Activated effector memory CD4-positive, alpha-beta T cell treated with Interleukin-2 at 50 U/mL for 16 hours (primary cell): ENCODE data around the gene DNAJC5.
A peak's percentile ranks its signal among the peaks of the same experiment; 100 is the strongest.

Source experiments
- DNase-seq: peaks from one replicate; pipeline ENCODE4 v3.0.0-alpha.2; 2020

Gene DNAJC5

DNA sequence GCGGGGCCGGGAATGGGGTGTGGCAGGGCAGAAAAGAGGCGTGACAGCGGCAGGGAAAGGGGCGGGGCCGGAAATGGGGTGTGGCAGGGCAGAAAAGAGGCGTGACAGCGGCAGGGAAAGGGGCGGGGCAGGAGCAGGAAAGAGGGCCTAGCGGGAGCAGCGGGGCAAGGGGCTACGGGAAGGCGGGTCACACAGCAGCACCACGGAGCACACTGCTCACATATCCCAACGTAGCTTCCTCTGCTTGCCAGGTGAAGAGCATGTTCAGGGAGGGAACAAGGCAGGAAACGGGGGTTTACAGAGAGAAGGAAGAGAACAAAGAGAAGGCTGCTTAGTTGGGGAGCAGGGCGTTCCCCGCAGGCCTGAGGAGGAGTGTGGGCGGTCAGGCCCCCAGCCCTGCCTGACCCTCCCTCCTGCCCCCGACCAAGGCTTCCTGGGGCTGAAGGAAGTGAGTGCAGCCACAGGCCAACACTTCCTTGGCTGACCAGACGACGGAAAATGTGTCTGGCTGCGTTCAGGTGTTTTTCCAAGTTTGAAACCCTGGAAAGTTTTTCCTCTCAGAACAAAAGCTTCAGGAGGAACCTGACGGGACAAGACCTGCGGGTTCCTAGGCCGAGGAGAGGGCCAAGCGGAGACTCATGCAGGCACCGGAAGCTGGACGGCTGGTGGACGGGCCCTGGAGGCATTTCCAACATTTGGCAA lies 47.5 kb downstream of the DNAJC5 start:
- peak; percentile 39 for DNase-seq

DNA sequence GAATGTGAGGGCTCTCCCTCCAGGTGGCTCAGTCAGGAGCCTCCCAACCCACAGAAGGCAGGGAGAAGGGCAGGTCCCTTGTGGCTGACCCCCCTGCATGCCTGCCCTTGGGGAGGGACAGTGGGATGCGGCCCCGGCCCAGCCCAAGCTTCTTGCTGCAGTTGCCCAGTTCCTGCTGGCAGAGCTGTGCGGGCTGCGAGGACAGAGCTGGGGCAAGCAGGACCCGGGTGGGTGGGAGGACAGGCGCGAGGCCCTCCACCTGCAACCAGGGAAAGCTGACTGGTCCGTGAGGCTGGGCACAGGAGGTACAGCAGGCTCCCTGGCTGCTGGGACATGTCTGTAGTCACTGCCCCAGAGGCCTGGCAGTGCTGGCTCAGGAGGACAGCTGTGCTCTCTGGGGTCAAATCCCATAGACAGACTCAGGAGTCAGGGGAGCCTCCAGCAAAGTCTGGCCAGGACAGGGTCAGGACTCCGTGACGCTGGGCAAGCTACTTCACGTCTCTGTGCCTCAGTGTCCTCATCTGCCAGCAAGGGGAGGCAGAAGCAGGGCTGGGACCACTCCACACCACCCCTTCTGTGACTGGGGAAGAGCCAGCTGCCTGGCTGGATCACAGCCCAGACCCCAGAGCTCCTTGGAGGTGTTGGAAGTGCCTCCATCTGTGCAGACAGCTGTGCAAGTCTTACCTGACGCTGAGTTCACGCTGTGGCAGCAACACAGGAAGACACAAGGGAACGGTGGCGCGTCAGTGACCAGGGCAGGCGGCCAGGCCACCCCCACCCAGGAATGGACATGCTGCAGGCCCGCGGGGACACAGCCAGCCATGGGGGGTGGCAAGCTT lies 48.3 kb downstream of the DNAJC5 start:
- no peak for DNase-seq

DNA sequence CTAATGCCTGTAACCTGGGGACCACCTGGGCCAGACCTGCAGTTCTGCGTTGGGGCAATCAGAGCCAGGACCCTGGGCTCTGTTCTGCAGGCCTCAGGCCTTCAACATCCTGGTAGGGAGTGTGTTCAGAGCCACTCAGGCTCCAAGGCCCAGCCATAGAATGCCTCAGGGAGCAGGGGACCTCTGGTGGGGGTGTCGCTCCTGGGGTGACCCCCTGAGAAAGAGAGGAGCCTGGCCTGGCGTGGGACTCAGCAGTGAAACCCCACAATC lies 48.8 kb downstream of the DNAJC5 start:
- DNase-seq = no peak

DNA sequence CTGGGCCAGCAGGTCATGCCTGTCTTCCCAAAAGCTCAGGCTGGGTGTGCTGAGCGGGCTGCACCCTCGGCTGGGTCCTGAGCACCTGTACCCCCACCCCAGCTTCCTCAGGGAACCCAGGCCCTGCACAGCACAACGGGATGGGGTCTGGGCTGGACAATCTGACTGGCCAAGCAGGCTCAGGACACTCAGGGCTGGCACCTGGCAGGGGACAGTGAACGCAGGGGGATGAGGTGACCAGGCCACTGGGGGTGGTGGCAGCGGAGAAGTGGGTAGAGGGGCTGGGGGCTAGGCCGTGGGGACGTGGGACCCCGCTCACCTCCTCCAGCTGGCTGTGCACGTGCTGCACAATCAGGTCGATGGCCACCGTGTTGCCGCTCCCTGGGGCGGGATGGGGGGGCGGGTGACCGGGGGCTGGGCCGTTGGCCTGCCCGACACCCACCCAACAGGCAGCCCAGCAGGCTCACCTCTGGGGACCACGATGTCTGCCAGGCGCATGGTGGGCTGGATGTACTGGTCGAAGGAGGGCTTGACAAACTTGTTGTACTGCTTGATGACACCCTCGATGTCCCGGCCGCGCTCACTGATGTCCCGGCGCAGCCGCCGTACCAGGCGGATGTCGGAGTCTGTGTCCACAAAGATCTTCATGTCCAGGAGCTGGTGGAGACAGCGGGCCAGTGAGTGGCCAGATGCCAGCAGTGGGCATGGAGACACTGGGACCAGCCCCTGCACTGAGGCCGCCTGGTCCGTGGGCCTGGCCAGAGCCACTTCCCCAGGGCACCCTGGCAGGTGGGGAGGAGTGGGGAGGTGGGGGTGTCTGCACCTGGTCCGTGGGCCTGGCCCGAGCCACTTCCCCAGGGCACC lies 49.4 kb downstream of the DNAJC5 start:
- no peak for DNase-seq

DNA sequence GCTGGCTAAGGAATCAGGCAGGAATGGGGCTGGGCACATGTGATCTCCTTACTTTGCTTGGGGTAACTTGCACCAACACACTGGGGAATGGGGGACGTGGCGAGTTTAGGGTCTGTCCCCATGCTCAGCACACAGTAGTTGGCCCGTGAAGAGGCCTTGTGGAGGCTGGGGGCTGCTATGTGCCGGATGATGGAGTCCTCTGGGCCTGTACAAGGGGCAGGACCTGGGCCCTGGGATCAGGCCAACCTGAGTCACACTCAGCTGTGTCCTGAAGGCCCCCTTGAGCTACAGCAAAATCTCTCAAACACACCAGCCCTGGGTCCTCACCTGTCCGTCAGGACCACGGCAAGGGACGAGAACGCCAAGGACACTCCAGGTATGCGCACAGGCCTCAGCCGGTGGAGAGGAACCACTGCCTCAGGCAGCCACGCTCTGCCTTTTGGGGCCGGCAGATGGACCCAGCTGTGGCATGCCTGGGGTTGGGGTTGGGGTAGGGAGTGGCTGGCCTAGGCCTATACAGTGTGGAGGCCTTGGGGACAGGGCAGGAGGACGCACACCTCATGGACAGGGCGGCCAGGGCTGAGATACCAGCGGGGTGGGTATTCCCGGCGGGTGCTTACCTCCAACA lies 50.2 kb downstream of the DNAJC5 start:
- no peak for DNase-seq

DNA sequence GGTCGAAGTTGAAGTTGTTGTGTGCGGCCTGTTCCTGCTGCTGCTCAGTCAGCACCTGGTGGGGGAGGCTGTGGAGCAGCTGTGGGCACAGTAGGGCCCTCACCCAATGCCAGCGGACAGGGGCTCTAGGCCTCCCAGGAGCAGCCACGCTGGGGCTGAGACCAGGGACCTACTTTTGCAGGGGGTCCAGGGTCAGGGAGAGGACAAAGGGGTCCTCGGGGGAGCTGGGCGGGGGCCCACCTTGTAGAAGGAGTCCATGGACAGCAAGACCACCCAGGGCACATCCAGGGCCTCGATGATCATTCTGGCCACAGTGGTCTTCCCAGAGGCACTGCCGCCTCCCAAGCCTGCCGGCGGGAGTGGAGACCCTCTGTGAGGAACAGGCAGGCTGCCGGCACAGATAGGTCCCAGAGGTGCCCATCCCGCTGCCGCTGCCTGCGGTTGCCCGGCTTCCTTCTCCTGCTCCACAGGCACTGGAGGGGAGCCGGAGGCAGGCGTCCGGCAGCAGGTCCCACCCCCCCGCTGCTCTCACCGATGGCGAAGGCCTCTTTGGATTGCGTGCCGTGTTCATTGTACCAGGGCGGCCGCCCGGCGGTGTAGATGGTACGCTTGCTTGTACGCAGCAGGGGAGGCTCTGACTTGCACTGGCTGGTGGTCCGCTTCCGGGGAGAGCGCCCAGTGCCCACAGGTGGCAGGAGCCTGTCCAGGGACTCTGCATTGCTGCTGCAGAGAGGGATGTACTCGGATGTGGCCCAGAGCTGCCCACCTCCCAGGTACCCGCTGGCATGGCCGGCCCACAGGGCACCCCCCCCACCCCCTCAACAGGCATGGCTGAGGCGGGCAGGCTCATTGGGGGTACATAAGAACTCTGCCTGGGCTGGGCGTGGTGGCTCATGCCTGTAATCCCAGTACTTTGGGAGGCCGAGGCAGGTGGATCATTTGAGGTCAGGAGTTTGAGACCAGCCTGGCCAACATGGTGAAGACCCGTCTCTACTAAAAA lies 51.3 kb downstream of the DNAJC5 start:
- no peak for DNase-seq

DNA sequence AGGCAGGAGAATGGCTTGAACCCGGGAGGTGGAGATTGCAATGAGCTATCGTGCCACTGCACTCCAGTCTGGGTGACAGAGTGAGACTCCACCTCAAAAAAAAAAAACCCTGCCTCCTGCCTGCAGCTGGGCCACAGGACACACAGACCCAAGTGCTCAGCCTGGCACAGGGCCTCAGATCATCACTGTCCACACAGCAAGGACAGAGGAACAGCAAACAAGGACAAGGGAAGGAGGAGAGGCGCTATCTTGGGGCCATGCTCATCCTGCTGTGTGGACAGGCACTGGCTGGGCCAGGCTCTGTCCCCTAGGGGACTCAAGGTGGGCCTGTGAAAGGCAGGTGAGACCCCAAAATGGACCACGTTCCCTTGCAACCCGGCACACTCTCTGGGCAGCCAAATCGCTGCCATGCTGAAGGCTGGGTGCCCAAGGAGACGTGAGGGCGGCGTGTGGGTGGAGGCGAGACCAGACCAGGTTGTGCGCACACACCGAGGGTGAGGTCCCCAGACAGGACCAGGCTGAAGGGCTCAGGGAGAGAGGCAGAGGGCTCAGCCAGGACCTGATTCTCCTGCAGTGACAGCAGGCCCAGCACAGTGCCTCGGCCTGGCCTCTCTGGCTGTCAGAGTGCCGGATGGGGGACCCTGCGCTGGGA lies 52.2 kb downstream of the DNAJC5 start:
- DNase-seq = no peak

DNA sequence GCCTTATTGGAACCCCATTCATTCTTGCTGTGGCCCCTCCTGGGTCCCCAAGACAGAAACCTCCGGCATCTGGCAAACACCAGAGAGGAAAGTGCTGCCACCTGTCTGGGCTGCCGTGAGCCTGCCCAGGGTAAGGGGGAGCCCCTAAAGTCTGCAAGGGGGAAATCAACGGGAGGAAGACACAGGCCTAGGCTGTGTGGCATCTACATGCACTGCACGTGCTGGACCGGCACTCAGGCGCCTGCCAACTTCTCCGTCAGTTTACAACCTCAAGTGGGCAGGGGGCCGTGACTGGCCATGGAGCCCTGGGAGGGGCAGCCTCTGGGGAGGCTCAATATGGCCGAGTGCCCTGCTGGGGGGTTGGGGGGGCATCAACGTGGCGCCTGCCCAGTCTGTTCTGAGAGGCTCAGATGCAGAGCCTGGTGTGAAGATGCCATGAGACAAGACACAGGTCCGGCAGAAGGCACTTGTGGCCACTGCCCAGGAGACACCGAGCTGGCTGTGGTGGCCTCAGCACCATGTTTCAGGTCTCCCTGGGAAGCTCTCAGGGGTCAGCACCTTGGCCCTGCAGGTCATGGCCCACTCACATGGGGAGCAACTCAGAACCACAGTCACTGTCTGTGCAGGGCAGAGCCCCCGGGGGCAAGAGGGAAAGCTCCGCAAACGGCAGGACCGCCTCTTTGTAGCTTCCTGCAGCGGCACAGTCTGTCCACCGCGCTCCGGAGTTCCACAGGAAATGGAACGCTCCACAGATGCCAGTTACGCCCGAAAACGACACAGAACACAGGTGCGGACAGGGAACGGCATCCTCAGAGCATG lies 52.9 kb downstream of the DNAJC5 start:
- DNase-seq = no peak

DNA sequence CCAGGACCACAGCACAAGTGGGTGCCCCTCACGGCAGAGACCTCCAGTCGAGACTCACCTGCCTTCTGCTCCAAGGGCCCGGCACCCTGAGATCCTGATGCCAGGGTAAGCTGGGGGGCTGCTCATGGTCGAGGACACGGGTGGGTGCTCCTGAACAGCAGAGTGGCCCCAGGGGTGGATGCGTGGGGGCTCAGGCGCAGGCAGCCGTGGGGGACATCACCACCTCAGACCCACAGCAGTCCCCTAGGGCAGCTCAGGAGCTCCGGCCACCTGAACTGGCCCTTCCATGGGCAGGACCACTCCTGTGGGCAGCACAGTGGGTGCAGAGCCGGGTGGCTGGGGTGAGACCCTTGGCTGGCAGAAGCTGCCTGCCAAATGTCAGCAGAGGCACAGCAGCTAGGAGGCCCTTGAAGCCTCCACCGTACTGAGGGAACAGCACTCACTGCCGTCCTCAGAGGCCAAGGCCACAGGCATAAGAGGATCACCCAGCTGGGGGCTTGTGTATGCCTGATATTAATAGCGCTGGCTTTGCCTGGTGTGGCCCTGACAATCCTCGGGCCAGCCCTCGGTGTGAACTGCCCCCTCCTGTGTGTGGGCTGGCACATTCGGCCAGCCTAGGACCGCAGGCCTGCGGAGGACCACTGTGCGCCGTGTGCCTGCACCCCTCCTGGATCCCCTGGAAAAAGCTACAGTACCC lies 55.9 kb downstream of the DNAJC5 start:
- DNase-seq = no peak

DNA sequence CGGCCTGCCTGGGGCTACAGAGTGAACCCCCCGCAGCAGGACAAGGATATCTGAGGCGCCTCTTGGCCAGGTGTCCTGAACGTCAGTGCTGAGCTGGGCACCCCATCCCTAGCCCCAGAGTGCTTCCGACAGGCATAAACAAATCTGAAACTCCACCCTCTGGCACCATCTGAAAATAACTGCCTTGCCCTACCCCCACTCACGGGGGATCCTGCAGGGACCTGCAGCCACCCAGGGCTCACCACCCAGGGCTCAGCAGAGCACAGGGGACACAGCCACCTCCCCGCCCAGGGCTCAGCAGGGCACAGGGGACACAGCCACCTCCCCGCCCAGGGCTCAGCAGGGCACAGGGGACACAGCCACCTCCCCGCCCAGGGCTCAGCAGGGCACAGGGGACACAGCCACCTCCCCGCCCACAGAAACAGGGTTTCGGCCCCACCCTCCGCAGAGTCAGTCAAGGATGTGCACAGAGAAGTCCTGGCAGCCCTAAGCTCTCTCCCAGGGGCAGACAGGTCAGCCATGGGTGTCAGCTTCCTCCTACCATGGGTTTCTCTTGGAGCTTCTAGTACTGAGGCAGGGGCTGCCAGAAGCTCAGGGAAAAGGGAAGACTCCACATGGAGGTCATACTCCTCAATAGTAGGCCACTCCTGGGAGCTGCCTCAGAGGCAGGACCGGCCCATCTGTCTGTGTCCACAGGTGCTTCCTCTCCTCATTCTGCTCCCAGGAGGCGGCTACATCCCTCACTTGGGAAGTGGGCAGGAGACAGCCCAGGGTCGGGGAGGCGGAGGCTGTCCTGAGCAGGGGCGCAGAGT lies 56.7 kb downstream of the DNAJC5 start:
- DNase-seq = no peak

DNA sequence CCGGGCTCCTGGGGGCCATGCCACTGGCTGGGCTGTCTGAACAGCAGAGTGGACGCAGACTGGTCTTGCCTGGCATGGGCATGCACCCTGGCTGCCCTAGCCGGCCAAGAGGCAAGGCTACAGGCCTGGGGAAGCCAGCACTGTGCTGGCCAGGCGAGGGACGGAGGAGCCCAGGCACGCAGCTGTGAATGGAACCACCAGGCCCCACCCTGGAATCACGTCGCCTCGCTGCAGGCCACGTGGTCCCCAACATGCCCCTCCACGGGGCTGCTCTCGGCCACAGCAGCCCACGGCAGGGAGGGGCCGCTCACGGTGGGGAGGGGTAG lies 57.2 kb downstream of the DNAJC5 start:
- DNase-seq = no peak

DNA sequence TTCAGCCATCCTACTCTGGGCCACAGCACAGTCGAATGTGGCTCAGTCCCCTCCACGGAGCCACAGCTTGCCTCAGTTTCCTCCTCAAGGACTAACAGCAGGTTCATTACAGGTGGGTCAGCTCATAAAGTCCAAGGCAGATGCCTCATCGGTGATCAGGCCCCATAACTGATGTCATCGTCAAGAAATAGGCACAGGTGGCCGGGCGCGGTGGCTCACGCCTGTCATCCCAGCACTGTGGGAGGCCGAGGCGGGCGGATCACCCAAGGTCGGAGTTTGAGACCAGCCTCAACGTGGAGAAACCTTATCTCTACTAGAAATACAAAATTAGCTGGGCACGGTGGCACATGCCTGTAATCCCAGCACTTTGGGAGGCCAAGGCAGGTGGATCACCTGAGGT lies 57.8 kb downstream of the DNAJC5 start:
- no peak for DNase-seq

DNA sequence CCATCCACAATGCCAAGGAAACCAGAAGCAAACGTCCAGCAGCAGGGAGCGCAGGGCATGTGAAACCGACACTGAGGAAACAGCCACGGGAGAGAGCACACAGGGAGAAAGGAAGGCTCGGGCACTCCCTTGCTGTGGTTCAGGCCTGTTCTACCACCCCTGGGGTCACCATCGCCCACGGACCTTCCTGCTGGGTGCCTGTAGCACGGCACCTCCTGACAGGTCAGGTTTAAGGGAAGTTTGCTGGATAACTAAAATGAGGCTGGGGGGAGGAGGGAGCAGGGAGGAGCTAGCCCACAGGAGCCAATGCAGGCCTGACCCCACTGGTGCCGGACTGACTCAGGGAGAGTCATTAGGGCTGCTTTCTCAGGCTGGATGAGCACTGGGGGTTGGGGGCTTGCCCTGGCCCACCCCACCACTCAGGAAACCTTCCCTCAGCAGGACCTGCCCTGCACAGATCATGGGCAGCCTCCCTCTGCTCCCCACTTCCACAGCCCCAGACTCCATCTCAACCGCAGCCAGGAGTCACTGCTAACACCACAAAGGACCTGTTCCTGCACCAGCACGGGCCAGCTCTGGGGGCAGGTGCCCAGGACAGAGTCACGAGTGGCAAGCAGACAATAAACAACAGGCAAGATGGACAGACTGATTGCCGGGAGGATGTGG lies 59.0 kb downstream of the DNAJC5 start:
- no peak for DNase-seq

DNA sequence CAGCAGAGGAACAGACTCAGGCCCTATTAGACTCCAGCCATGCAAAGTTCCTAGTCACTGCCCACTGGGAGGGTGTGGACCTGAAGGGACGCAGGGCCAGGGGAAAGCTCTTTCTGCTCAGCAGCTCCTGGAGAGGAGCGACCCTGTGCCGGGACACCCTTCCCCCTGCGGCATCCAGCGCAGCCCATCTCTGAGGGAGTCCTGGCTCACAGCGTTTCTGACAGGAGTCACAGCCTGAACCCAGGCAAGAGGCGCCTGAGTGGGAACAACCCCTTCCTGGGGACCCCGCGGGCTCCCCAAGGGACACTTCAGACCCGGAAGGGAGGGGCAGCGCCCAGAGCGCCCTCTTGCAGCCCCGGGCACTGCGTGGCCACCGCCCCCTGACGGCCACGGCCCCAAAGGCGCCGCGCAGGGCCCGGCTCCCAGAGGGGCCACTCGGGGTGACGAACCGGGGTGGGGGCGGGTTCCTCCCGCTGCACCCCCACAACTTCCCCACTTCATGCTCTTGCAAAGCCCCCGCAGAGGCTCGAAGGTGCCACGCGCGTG lies 60.4 kb downstream of the DNAJC5 start:
- DNase-seq = no peak

DNA sequence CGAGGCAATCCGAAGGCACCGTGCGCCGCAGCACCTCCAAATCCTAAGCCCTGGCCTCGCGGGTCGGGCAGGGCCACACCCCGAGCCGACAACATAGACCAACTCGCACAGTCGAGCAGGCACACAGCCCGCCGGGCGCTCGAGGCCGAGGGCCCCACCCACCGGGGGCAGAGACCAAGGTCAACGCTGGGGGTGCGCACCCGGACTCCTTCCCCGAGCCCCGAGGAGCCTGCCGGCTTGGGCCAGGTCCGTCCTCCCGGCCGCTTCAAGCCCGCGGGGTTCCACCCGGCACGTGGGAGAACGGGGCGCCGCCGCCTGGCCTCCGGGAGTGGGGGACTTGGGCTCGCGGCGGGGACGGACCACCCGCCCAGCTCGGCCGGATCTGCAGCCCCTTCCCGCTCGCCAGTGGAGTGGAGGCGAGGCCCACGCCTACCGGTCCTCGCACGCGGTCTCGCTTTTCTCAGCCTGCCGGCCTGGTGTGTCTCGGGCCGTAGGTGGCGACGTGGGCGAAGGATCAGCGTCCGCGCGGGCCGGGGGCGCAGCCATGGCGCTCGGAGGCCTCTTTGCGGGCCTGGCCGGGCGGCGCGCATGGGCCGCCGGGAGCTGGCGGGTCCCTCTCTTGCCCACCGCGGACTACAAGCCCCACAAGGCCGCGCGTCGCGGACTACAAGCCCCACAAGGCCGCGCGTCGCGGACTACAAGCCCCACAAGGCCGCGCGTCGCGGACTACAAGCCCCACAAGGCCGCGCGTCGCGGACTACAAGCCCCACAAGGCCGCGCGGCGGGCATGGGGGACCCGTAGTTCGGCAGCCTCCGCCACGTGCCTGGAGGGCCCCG lies 61.1 kb downstream of the DNAJC5 start, which contains the start of gene UCKL1:
Gene UCKL1 (minus strand): TSS at position 590 of the 837 bp plus-strand sequence. CDS start 44 bp downstream, at position 546.
- DNase-seq = peak; percentile 80

DNA sequence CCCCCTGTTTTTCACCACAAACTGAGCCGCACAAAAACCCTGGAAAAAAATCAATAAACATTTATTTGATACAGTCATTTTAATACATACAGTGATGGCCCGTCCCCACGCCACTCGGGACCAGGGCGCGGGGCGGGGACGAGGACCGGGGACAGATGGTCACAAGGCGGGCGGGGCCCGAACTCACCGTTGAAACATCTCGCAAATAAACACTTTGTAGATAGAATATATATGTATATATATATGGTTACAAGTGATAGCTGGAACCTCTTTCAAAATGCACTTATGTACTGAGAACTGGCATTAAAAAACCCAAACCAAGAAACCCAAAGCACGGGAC lies 61.7 kb downstream of the DNAJC5 start:
- no peak for DNase-seq

DNA sequence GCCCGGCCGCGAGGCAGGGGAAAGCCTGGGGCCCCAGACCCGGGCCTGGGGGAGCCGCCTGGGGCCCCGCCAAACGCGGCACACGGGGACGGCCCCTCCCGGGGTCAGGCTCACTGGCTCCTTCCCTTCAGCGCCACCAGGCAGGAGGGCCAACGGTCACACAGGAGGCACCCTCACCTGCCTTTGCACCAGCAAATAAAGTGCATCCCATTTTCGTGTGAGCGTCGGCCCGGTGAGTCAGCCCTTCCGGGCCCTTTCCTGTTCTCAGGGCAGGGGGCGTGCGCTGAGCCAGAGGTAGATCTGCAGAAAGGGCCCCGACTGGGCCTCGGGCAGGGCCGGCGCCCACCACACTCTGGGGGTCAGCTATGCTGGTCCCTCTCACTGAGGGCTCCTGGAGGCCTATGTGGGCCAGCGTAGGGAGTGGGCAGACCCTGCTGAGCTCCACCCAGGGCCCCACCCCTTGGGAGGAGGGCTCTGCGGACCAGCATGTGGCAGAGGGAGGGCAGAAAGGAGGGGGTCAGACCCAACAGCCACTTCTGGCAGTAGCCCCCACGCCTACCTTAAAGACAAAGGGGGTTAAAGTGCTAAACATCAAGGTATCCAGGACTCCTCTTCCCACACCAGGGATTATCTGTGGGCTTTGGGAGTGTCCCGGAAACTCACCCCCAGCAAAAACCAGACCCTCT lies 62.2 kb downstream of the DNAJC5 start:
- peak; percentile 73 for DNase-seq
